Measurements from ENCODE around the gene AGAP3. TPM values are rescaled to one million over a fixed set of nuclear protein-coding genes. Genes with fewer than 3 reads are reported as not detected.

AGAP3 gene
- polyA plus RNA-seq, 1 donor (not counting 4 experiments of a cell fraction or from before 2014, with no cell fraction given): 64.3 TPM

DNA sequence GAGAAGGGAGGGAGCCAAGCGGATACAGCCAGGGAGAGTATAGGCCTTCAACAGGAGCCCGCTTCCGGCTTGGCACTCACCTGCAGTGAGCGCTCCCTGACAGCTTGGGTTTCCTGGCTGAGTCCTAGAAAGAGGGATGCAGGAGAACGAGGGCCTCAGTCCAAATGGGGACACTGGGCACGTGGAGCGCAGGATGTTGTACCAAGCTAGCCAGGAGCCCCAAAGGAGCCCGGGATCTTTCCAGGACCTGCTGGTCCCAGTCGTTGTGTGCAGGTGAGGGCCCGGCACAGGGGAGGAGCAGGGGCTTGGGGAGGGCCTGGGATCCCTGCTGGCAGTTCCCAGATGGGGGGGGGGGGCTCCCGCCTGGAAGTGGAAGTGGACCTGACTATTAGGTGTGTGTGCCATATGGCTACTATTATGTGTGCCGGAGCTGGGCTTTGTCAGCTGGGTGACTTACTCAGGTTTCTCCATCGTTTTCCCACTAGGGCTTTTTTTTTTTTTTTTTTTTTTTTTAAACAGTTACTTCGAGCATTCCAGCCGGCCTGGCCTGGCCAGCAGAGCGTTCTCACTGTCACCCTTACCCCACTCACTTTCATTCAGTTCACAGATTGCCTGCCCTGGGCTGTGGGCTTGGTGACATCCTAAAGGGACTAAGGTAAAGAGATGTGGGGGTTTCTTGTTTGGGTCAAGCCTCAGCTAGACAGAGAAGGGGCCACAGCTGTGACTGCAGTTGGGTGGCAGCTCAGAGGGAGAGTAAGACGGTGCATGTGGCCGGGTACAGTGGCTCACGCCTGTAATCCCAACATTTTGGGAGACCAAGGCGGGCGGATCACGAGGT lies 3.8 kb downstream of the AGAP3 start:
- Histone ChIP-seq H3K79me2 (ENCODE audit: control insufficient read depth, insufficient read depth, low read length) (peaks cover 82% of the 10 kb centered on the region), H3K9me1 (ENCODE audit: control insufficient read depth, extremely low read depth, insufficient read depth, low read length) (no peaks in the 10 kb centered on the region), H3K27ac (ENCODE audit: control insufficient read depth, insufficient read depth, low read length) (peak overlapping the region; percentile 92), H3K9ac (ENCODE audit: control insufficient read depth, extremely low read depth, insufficient read depth, low read length) (peak overlapping the region; percentile 93), H3K27me3 (ENCODE audit: control insufficient read depth, extremely low read depth, insufficient read depth, low read length) (no peaks in the 10 kb centered on the region), H4K20me1 (ENCODE audit: control insufficient read depth, extremely low read depth, insufficient read depth, low read length) (peaks cover 5% of the 10 kb centered on the region), H3K9me3 (ENCODE audit: control insufficient read depth, low read depth, low read length) (no peaks in the 10 kb centered on the region), H3K4me2 (ENCODE audit: control insufficient read depth, extremely low read depth, insufficient read depth, low read depth, low read length) (peak overlapping the region; percentile 99), H3K36me3 (ENCODE audit: control insufficient read depth in 2 of 2, extremely low read depth in 1 of 2, insufficient read depth in 2 of 2, low read length in 2 of 2) (peaks cover 5 to 6% of the 10 kb centered on the region in 2 experiments), H3K4me3 (ENCODE audit: control insufficient read depth in 2 of 3, extremely low read depth in 1 of 3, insufficient read depth in 2 of 3, low read depth in 1 of 3, low read length in 3 of 3) (no peak overlapping the region), H2AFZ (ENCODE audit: control insufficient read depth, low read length) (no peak overlapping the region), H3K4me1 (ENCODE audit: control insufficient read depth, extremely low read depth, insufficient read depth, low read length) (peaks cover 21% of the 10 kb centered on the region)
- TF ChIP-seq, protein P1, sequence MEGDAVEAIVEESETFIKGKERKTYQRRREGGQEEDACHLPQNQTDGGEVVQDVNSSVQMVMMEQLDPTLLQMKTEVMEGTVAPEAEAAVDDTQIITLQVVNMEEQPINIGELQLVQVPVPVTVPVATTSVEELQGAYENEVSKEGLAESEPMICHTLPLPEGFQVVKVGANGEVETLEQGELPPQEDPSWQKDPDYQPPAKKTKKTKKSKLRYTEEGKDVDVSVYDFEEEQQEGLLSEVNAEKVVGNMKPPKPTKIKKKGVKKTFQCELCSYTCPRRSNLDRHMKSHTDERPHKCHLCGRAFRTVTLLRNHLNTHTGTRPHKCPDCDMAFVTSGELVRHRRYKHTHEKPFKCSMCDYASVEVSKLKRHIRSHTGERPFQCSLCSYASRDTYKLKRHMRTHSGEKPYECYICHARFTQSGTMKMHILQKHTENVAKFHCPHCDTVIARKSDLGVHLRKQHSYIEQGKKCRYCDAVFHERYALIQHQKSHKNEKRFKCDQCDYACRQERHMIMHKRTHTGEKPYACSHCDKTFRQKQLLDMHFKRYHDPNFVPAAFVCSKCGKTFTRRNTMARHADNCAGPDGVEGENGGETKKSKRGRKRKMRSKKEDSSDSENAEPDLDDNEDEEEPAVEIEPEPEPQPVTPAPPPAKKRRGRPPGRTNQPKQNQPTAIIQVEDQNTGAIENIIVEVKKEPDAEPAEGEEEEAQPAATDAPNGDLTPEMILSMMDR (optimal IDR thresholded peaks at IDR 0.05 in 1 of 3, IDR thresholded peaks at IDR 0.05 in 1 of 3, conservative IDR thresholded peaks at IDR 0.05 in 1 of 3; ENCODE audit: extremely low read depth in 1 of 3, insufficient read depth in 2 of 3, low read length in 3 of 3): no peak
- TF ChIP-seq EZH2 (IDR thresholded peaks at IDR 0.05; ENCODE audit: low read length): no peak
- no peak for FAIRE-seq
- dilution Hi-C loops (cut with MboI; ENCODE audit: extremely low pct_ligation_motif_present, low sequenced_read_pairs): no loop called here
- DNase-seq (ENCODE audit: low read depth, low spot score): no peak

DNA sequence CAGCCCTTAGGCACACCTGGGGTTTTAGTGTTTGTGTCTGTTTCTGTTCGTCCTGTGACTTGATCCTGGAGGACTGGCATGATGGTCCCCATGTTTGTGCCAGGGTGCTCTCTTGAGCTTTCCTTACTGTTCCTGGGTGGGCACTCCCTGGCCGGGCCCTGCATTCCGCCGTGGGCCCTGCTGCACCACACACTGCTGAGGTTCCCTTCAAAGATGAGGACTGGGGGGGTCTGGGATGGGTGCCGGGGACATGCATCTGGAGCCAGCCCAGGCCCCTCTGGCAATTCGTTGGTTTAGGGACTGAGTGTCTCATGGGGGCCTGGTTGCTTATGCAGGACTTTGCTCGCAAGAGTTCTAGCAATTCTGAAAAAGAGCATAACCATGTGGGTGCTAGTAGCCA lies 4.7 kb downstream of the AGAP3 start:
- H3K9me1 ChIP-seq (ENCODE audit: control insufficient read depth, extremely low read depth, insufficient read depth, low read length): no peaks in the 10 kb centered on the region
- H3K4me3 ChIP-seq (ENCODE audit: control insufficient read depth in 2 of 3, extremely low read depth in 1 of 3, insufficient read depth in 2 of 3, low read depth in 1 of 3, low read length in 3 of 3): no peak overlapping the region
- H4K20me1 ChIP-seq (ENCODE audit: control insufficient read depth, extremely low read depth, insufficient read depth, low read length): peaks cover 5% of the 10 kb centered on the region
- no peak overlapping the region for H3K9ac ChIP-seq (ENCODE audit: control insufficient read depth, extremely low read depth, insufficient read depth, low read length)
- H2AFZ ChIP-seq (ENCODE audit: control insufficient read depth, low read length): no peak overlapping the region
- DNase-seq (ENCODE audit: low read depth, low spot score): no peak
- dilution Hi-C loops (cut with MboI; ENCODE audit: extremely low pct_ligation_motif_present, low sequenced_read_pairs): no loop called here
- no peak overlapping the region for H3K4me2 ChIP-seq (ENCODE audit: control insufficient read depth, extremely low read depth, insufficient read depth, low read depth, low read length)
- H3K27ac ChIP-seq (ENCODE audit: control insufficient read depth, insufficient read depth, low read length): no peak overlapping the region
- no peak for FAIRE-seq
- H3K36me3 ChIP-seq (ENCODE audit: control insufficient read depth in 2 of 2, extremely low read depth in 1 of 2, insufficient read depth in 2 of 2, low read length in 2 of 2): peaks cover 5 to 8% of the 10 kb centered on the region in 2 experiments
- H3K9me3 ChIP-seq (ENCODE audit: control insufficient read depth, low read depth, low read length): no peaks in the 10 kb centered on the region
- H3K27me3 ChIP-seq (ENCODE audit: control insufficient read depth, extremely low read depth, insufficient read depth, low read length): no peaks in the 10 kb centered on the region
- peaks cover 91% of the 10 kb centered on the region for H3K79me2 ChIP-seq (ENCODE audit: control insufficient read depth, insufficient read depth, low read length)
- peaks cover 21% of the 10 kb centered on the region for H3K4me1 ChIP-seq (ENCODE audit: control insufficient read depth, extremely low read depth, insufficient read depth, low read length)
- no peak for TF ChIP-seq EZH2 (IDR thresholded peaks at IDR 0.05; ENCODE audit: low read length)
- TF ChIP-seq, protein P1 (optimal IDR thresholded peaks at IDR 0.05 in 1 of 3, IDR thresholded peaks at IDR 0.05 in 1 of 3, conservative IDR thresholded peaks at IDR 0.05 in 1 of 3; ENCODE audit: extremely low read depth in 1 of 3, insufficient read depth in 2 of 3, low read length in 3 of 3): no peak
